ENCODE results near the gene ABCB11.

- TF ChIP-seq EZH2 (IDR thresholded peaks at IDR 0.05; ENCODE audit: low read depth), result no peak
- TF ChIP-seq, protein P1, sequence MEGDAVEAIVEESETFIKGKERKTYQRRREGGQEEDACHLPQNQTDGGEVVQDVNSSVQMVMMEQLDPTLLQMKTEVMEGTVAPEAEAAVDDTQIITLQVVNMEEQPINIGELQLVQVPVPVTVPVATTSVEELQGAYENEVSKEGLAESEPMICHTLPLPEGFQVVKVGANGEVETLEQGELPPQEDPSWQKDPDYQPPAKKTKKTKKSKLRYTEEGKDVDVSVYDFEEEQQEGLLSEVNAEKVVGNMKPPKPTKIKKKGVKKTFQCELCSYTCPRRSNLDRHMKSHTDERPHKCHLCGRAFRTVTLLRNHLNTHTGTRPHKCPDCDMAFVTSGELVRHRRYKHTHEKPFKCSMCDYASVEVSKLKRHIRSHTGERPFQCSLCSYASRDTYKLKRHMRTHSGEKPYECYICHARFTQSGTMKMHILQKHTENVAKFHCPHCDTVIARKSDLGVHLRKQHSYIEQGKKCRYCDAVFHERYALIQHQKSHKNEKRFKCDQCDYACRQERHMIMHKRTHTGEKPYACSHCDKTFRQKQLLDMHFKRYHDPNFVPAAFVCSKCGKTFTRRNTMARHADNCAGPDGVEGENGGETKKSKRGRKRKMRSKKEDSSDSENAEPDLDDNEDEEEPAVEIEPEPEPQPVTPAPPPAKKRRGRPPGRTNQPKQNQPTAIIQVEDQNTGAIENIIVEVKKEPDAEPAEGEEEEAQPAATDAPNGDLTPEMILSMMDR (conservative IDR thresholded peaks at IDR 0.05), result no peak
These were observed 7.2 kb upstream of the ABCB11 start for GRCh38 chr2:169038338-169038757.
